GM12878 (cell line): ENCODE data around the gene TRRAP. TPM values are rescaled to one million over a fixed set of nuclear protein-coding genes. Genes with fewer than 3 reads are reported as not detected.

Source experiments
- ATF7 ChIP-seq: fragments of 450-650 bp; IDR thresholded peaks from 2 replicates; pipeline ENCODE4 v1.6.1; 2016; ENCODE audit warnings: low read depth, mild to moderate bottlenecking
- BACH1 ChIP-seq: fragments of 450-650 bp; IDR thresholded peaks from 2 replicates; pipeline ENCODE4 v1.6.1; 2017; ENCODE audit warnings: mild to moderate bottlenecking, borderline replicate concordance
- CTCF ChIP-seq, 3 experiments: IDR thresholded peaks in 2 of 3; conservative IDR thresholded peaks in 1 of 3; 2 replicates each; pipeline ENCODE4 v1.5.1; 2011; ENCODE audit warnings: low read depth in 3 of 3, low read length in 3 of 3, mild to moderate bottlenecking in 3 of 3, control low read depth in 2 of 3, moderate library complexity in 2 of 3, inconsistent platforms in 1 of 3, mixed read lengths in 1 of 3; ENCODE audit not compliant: control insufficient read depth in 2 of 3, insufficient read depth in 1 of 3; ENCODE audit errors: extremely low read depth in 1 of 3
- IRF5 ChIP-seq: fragments of 450-650 bp; IDR thresholded peaks from 2 replicates; pipeline ENCODE4 v1.6.1; 2017; ENCODE audit warnings: borderline replicate concordance
- MYC ChIP-seq: IDR thresholded peaks from 2 replicates; pipeline ENCODE4 v1.6.1; 2011; ENCODE audit warnings: mild to moderate bottlenecking, low read length, moderate library complexity, inconsistent platforms; ENCODE audit not compliant: insufficient read depth, insufficient replicate concordance, insufficient read length, severe bottlenecking
- NKRF ChIP-seq: fragments of 450-650 bp; conservative IDR thresholded peaks from 2 replicates; pipeline ENCODE4 v1.6.1; 2017; ENCODE audit warnings: mild to moderate bottlenecking, moderate library complexity
- PKNOX1 ChIP-seq: fragments of 450-650 bp; IDR thresholded peaks from 2 replicates; pipeline ENCODE4 v1.6.1; 2016; ENCODE audit warnings: mild to moderate bottlenecking
- POU2F2 ChIP-seq: IDR thresholded peaks from 3 replicates; pipeline ENCODE4 v1.6.1; 2011; ENCODE audit warnings: low read depth, mild to moderate bottlenecking, low read length, borderline replicate concordance
- ZNF384 ChIP-seq: IDR thresholded peaks from 2 replicates; pipeline ENCODE4 v1.6.1; 2012; ENCODE audit warnings: low read depth, mild to moderate bottlenecking, low read length, improper control_type of control experiment, borderline replicate concordance
- ZSCAN29 ChIP-seq: fragments of 450-650 bp; IDR thresholded peaks from 2 replicates; pipeline ENCODE4 v1.6.1; 2017; ENCODE audit warnings: mild to moderate bottlenecking, moderate library complexity
- ZZZ3 ChIP-seq: IDR thresholded peaks from 2 replicates; pipeline ENCODE4 v1.6.1; 2011; ENCODE audit warnings: low read depth; ENCODE audit not compliant: control insufficient read depth, insufficient read length
- polyA plus RNA-seq, 11 experiments: library from polyadenylated mRNA; depleted of rRNA in 4 of 11; unstranded in 6 of 11; stranded (reverse) in 5 of 11; fragments of >200 nt; fragmentation: Nextera tagmentation in 4 of 11; fragmentation: Illumina TruSeq in 1 of 11; extraction: Ambion mirVana in 4 of 11; extraction: Trizol in 1 of 11; gene quantifications; 1 replicate in 1 of 11; 2 replicates in 10 of 11; pipeline versions ENCODE4 v1.2.1 to v1.2.3, GENCODE V29; 2011 to 2016; ENCODE audit warnings: inconsistent platforms in 2 of 11, missing spikeins in 2 of 11, low read depth in 1 of 11
- total RNA-seq, 4 experiments: library from RNA; depleted of rRNA in 3 of 4; stranded (reverse); fragments of >200 nt in 3 of 4; fragmentation: Illumina TruSeq in 1 of 4; extraction: Trizol in 1 of 4; gene quantifications; 2 replicates each; pipeline versions ENCODE4 v1.2.1 to v1.2.3, GENCODE V29; 2013 to 2021

TRRAP gene
- total and polyA plus RNA-seq, 10 of the 15 experiments (the other 5 are each of a cell fraction or from before 2014, with no cell fraction given), result 1.1 to 39.3 (median 8.5) TPM

DNA sequence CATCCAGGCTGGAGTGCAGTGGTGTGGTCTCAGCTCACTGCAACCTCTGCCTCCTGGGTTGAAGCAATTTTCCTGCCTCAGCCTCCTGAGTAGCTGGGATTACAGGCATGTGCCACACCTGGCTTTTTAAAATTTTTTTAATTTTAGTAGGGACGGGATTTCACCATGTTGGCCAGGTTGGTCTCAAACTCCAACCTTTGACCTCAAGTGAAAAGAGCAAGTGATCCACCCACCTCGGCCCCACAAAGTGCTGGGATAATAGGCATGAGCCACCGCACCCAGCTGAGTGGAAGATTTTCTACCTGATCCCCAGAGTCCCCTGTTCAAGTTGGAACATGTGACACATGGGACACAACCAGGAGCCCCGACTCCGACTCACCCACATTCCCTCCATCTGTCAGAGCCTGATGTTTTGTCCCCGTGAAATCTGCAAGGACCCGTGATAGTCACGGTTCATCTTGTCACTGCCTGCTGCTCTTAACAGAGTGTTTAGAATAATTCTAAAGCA, 161.1 kb downstream of the TRRAP start (continued):
- TF ChIP-seq ZNF384, result no peak
- TF ChIP-seq ZZZ3, result no peak
- no peak for TF ChIP-seq MYC
- TF ChIP-seq ZSCAN29, result no peak
- TF ChIP-seq NKRF, result no peak
- TF ChIP-seq POU2F2, result no peak
- no peak for TF ChIP-seq BACH1
- no peak for TF ChIP-seq CTCF (IDR thresholded peaks at IDR 0.05 in 2 of 3, conservative IDR thresholded peaks at IDR 0.05 in 1 of 3; ENCODE audit: control insufficient read depth in 2 of 3, extremely low read depth in 1 of 3, insufficient read depth in 1 of 3, low read depth in 3 of 3, low read length in 3 of 3)
- TF ChIP-seq PKNOX1, result no peak
- TF ChIP-seq ATF7, result no peak
- no peak for TF ChIP-seq IRF5
